PC-9 (cell line): ENCODE measurements around the gene RSPH1.

Experiments used
- EZH2 ChIP-seq: fragments of 200-600 bp; sonication (generic); IDR thresholded peaks from 2 replicates; pipeline ENCODE4 v1.8.0; 2017; ENCODE audit warnings: antibody characterized with exemption, low read depth
- TF ChIP-seq, protein P1 (sequence below): fragments of 200-600 bp; sonication (generic); conservative IDR thresholded peaks from 2 replicates; pipeline ENCODE4 v1.6.1; 2017; ENCODE audit warnings: mixed run types, antibody characterized with exemption, mild to moderate bottlenecking, moderate library complexity

DNA sequence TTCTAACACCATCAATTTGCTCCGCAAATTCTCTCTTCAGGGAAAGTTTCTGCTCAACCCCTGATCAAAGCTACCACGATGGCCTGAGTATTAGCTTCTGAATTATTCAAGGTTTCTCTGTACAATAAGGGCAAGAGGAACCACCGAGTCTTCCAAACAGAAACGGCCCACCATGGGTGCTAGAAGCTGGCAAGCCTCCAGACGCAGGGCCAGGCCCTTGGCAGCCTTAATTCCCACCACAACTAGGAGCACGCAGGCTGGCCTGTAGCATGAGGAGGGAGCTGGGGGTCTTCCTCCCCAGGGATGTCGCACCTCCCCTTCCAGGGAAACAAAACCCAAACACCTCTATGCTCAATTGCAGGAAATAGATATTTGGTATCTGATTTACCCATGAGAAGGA lies 11.1 kb downstream of the RSPH1 start:
- TF ChIP-seq, protein P1, sequence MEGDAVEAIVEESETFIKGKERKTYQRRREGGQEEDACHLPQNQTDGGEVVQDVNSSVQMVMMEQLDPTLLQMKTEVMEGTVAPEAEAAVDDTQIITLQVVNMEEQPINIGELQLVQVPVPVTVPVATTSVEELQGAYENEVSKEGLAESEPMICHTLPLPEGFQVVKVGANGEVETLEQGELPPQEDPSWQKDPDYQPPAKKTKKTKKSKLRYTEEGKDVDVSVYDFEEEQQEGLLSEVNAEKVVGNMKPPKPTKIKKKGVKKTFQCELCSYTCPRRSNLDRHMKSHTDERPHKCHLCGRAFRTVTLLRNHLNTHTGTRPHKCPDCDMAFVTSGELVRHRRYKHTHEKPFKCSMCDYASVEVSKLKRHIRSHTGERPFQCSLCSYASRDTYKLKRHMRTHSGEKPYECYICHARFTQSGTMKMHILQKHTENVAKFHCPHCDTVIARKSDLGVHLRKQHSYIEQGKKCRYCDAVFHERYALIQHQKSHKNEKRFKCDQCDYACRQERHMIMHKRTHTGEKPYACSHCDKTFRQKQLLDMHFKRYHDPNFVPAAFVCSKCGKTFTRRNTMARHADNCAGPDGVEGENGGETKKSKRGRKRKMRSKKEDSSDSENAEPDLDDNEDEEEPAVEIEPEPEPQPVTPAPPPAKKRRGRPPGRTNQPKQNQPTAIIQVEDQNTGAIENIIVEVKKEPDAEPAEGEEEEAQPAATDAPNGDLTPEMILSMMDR: no peak
- TF ChIP-seq EZH2: no peak
